IMR-90 (cell line): ENCODE measurements around the gene GCNT3. TPM values are rescaled to one million over a fixed set of nuclear protein-coding genes. Genes with fewer than 3 reads are reported as not detected.

Experiments used
- ATAC-seq: fragments of 200-7000 bp; cut with Tn5 transposase; 2 replicates; pipeline ENCODE4 v1.9.1; 2020; ENCODE audit warnings: low read depth, mild to moderate bottlenecking, moderate library complexity
- BruUV-seq: library from RNA; stranded (reverse); fragments of 400-500 nt; replicated peaks from 2 replicates; lab custom pipeline; 2021; lab: Mats Ljungman, UMichigan
- CTCF ChIA-PET: fragments of 300-600 bp; formaldehyde crosslinking; extraction: SDS; loops from one replicate; lab custom pipeline; 2021; ENCODE audit warnings: antibody characterized with exemption; lab: Yijun Ruan, JAX
- POLR2A ChIA-PET: fragments of 300-600 bp; sonication (Branson Sonifier 250); formaldehyde crosslinking; loops from one replicate; lab custom pipeline; 2022; ENCODE audit warnings: antibody characterized with exemption; ENCODE audit not compliant: unreplicated experiment; lab: Charles Lee
- DNase-seq: peaks from one replicate; pipeline ENCODE4 v3.0.0; 2013
- H2AFZ ChIP-seq: replicated peaks from 2 replicates; pipeline ENCODE3; 2013; ENCODE audit warnings: low read length, mild to moderate bottlenecking; ENCODE audit not compliant: poor library complexity
- H2AK5ac ChIP-seq: 2 replicates; pipeline ENCODE4 v1.6.1; 2013; ENCODE audit warnings: low read depth, low read length, inconsistent platforms
- H2AK9ac ChIP-seq: replicated peaks from 2 replicates; pipeline ENCODE3; 2013; ENCODE audit warnings: mild to moderate bottlenecking, low read depth, low read length, moderate library complexity; ENCODE audit not compliant: poor library complexity
- H2BK120ac ChIP-seq: 2 replicates; pipeline ENCODE4 v1.6.1; 2013; ENCODE audit warnings: low read depth, low read length, inconsistent platforms
- H2BK15ac ChIP-seq: 3 replicates; pipeline ENCODE4 v1.6.1; 2013; ENCODE audit warnings: low read depth, low read length, inconsistent platforms
- H2BK20ac ChIP-seq: 2 replicates; pipeline ENCODE4 v1.6.1; 2013; ENCODE audit warnings: low read depth, mild to moderate bottlenecking, inconsistent platforms, low read length, moderate library complexity
- H2BK5ac ChIP-seq: 2 replicates; pipeline ENCODE4 v1.6.1; 2013; ENCODE audit warnings: mild to moderate bottlenecking, low read depth, low read length, inconsistent platforms; ENCODE audit not compliant: poor library complexity, severe bottlenecking
- H3K14ac ChIP-seq: replicated peaks from 2 replicates; pipeline ENCODE4 v1.6.1; 2013; ENCODE audit warnings: low read depth, low read length, inconsistent platforms
- H3K18ac ChIP-seq: 2 replicates; pipeline ENCODE4 v1.6.1; 2013; ENCODE audit warnings: low read depth, low read length, control low read depth
- H3K23ac ChIP-seq: 2 replicates; pipeline ENCODE4 v1.6.1; 2013; ENCODE audit warnings: low read depth, low read length, inconsistent platforms
- H3K27ac ChIP-seq: 2 replicates; pipeline ENCODE4 v1.5.1; 2013; ENCODE audit warnings: mild to moderate bottlenecking, control low read depth, low read length; ENCODE audit not compliant: insufficient read depth
- H3K27me3 ChIP-seq: 2 replicates; pipeline ENCODE4 v1.6.1; 2013; ENCODE audit warnings: low read length; ENCODE audit not compliant: control insufficient read depth, insufficient read depth
- H3K36me3 ChIP-seq: 2 replicates; pipeline ENCODE4 v1.6.1; 2013; ENCODE audit warnings: low read length, mixed read lengths; ENCODE audit not compliant: control insufficient read depth, insufficient read depth
- H3K4ac ChIP-seq: 2 replicates; pipeline ENCODE4 v1.6.1; 2013; ENCODE audit warnings: low read depth, low read length, inconsistent platforms
- H3K4me1 ChIP-seq: 2 replicates; pipeline ENCODE4 v1.6.1; 2013; ENCODE audit warnings: low read length, mixed read lengths; ENCODE audit not compliant: control insufficient read depth, insufficient read depth
- H3K4me2 ChIP-seq: 2 replicates; pipeline ENCODE4 v1.6.1; 2013; ENCODE audit warnings: low read depth, mild to moderate bottlenecking, control low read depth, low read length, moderate library complexity
- H3K4me3 ChIP-seq: 2 replicates; pipeline ENCODE4 v1.5.1; 2013; ENCODE audit warnings: low read depth, mild to moderate bottlenecking, control low read depth, low read length, moderate library complexity; ENCODE audit not compliant: insufficient read depth
- H3K56ac ChIP-seq: 2 replicates; pipeline ENCODE4 v1.6.1; 2013; ENCODE audit warnings: low read length, inconsistent platforms; ENCODE audit not compliant: insufficient read depth; ENCODE audit errors: extremely low read depth
- H3K79me1 ChIP-seq, 2 experiments: 2 replicates each; pipeline ENCODE4 v1.6.1; 2013; ENCODE audit warnings: low read length in 2 of 2, inconsistent platforms in 1 of 2, low read depth in 1 of 2
- H3K9ac ChIP-seq: 2 replicates; pipeline ENCODE4 v1.6.1; 2013; ENCODE audit warnings: low read depth, low read length, control low read depth
- H3K9me1 ChIP-seq: 2 replicates; pipeline ENCODE4 v1.6.1; 2013; ENCODE audit warnings: low read length, inconsistent platforms; ENCODE audit not compliant: insufficient read depth
- H3K9me3 ChIP-seq: 2 replicates; pipeline ENCODE4 v1.6.1; 2013; ENCODE audit warnings: low read length; ENCODE audit not compliant: control insufficient read depth, insufficient read depth
- H4K20me1 ChIP-seq: 2 replicates; pipeline ENCODE4 v1.6.1; 2013; ENCODE audit warnings: low read length, inconsistent platforms; ENCODE audit not compliant: insufficient read depth
- H4K5ac ChIP-seq: 2 replicates; pipeline ENCODE4 v1.6.1; 2013; ENCODE audit warnings: mild to moderate bottlenecking, low read depth, low read length, control low read depth
- H4K8ac ChIP-seq, 2 experiments: 2 replicates each; pipeline ENCODE4 v1.6.1; 2013; ENCODE audit warnings: low read depth in 2 of 2, low read length in 2 of 2, control low read depth in 1 of 2, inconsistent platforms in 1 of 2
- H4K91ac ChIP-seq: 2 replicates; pipeline ENCODE4 v1.6.1; 2013; ENCODE audit warnings: low read depth, low read length, inconsistent platforms; ENCODE audit not compliant: insufficient read depth
- BHLHE40 ChIP-seq: fragments of 150-350 bp; IDR thresholded peaks from 2 replicates; pipeline ENCODE4 v1.6.1; 2016; ENCODE audit warnings: mild to moderate bottlenecking, low read depth, low read length
- CEBPB ChIP-seq: IDR thresholded peaks from 2 replicates; pipeline ENCODE4 v1.6.1; 2012; ENCODE audit warnings: low read depth, low read length, improper control_type of control experiment
- CHD1 ChIP-seq: IDR thresholded peaks from 2 replicates; pipeline ENCODE4 v1.6.1; 2012; ENCODE audit warnings: low read depth, low read length, improper control_type of control experiment
- FOS ChIP-seq: fragments of 150-350 bp; IDR thresholded peaks from 2 replicates; pipeline ENCODE4 v1.6.1; 2016; ENCODE audit warnings: low read depth, low read length
- MAFK ChIP-seq: IDR thresholded peaks from 2 replicates; pipeline ENCODE4 v1.6.1; 2012; ENCODE audit warnings: low read depth, low read length, improper control_type of control experiment
- MAZ ChIP-seq: IDR thresholded peaks from 2 replicates; pipeline ENCODE4 v1.6.1; 2012; ENCODE audit warnings: low read depth, mild to moderate bottlenecking, low read length, improper control_type of control experiment, moderate library complexity, borderline replicate concordance
- MXI1 ChIP-seq: IDR thresholded peaks from 2 replicates; pipeline ENCODE4 v1.6.1; 2012; ENCODE audit warnings: low read depth, mild to moderate bottlenecking, low read length, moderate library complexity, borderline replicate concordance
- POLR2A ChIP-seq: IDR thresholded peaks from 2 replicates; pipeline ENCODE4 v1.6.1; 2012; ENCODE audit warnings: mild to moderate bottlenecking, low read depth, low read length
- RAD21 ChIP-seq: IDR thresholded peaks from 2 replicates; pipeline ENCODE4 v1.6.1; 2012; ENCODE audit warnings: low read length, improper control_type of control experiment
- RCOR1 ChIP-seq: IDR thresholded peaks from 2 replicates; pipeline ENCODE4 v1.6.1; 2012; ENCODE audit warnings: mild to moderate bottlenecking, low read length, improper control_type of control experiment; ENCODE audit not compliant: insufficient replicate concordance
- SMC3 ChIP-seq: fragments of 150-350 bp; IDR thresholded peaks from 2 replicates; pipeline ENCODE4 v1.6.1; 2016; ENCODE audit warnings: low read depth, mild to moderate bottlenecking, antibody characterized with exemption, low read length, moderate library complexity
- WGBS, 2 experiments: methylation state at CpG; one replicate each; pipeline versions ENCODE4 v1.1.5 to v1.1.7; 2013; ENCODE audit warnings: missing lambda C conversion rate in 2 of 2; ENCODE audit not compliant: insufficient read length in 1 of 2; ENCODE audit errors: extremely low coverage in 2 of 2; 5-methylcytosine and 5-hydroxymethylcytosine counted together
- dilution Hi-C: fragments of 300-500 bp; cut with HindIII; formaldehyde crosslinking; loops from one replicate; pipeline ENCODE4 v1.14.3; 2018; ENCODE audit warnings: low sequenced_read_pairs; ENCODE audit not compliant: unreplicated experiment
- in situ Hi-C: fragments of 300-500 bp; cut with MboI; formaldehyde crosslinking; loops from 3 replicates; pipeline ENCODE4 v1.14.3; 2019; ENCODE audit warnings: low sequenced_read_pairs, inconsistent platforms, mixed read lengths
- intact Hi-C: fragments of 100-400 bp; cut with micrococcal nuclease; formaldehyde crosslinking; loops from 2 replicates; pipeline ENCODE4 v1.10.0; 2022
- polyA plus RNA-seq, 3 experiments: library from polyadenylated mRNA; depleted of rRNA; stranded (reverse); fragments of >200 nt; gene quantifications; 2 replicates each; pipeline ENCODE4 v1.2.3, GENCODE V29; 2012; ENCODE audit warnings: low replicate concordance in 1 of 3
- total RNA-seq: library from RNA; depleted of rRNA; stranded (reverse); fragments of >200 nt; gene quantifications from 2 replicates; pipeline ENCODE4 v1.2.3, GENCODE V29; 2012
- TF ChIP-seq, protein P1 (sequence below): conservative IDR thresholded peaks from 2 replicates; pipeline ENCODE4 v1.5.1; 2012; ENCODE audit warnings: mild to moderate bottlenecking, low read depth, low read length, improper control_type of control experiment
- TF ChIP-seq, protein P2 (sequence below): fragments of 150-350 bp; IDR thresholded peaks from 2 replicates; pipeline ENCODE4 v1.6.1; 2017; ENCODE audit warnings: mild to moderate bottlenecking, antibody characterized with exemption, low read length, low read depth
- TF ChIP-seq, protein P3 (sequence below): fragments of 150-350 bp; IDR thresholded peaks from 2 replicates; pipeline ENCODE4 v1.6.1; 2016; ENCODE audit warnings: low read depth, mild to moderate bottlenecking, low read length, moderate library complexity, borderline replicate concordance

GCNT3 gene
- total and polyA plus RNA-seq, 2 of the 4 experiments (the other 2 are of a cell fraction), result not detected

DNA sequence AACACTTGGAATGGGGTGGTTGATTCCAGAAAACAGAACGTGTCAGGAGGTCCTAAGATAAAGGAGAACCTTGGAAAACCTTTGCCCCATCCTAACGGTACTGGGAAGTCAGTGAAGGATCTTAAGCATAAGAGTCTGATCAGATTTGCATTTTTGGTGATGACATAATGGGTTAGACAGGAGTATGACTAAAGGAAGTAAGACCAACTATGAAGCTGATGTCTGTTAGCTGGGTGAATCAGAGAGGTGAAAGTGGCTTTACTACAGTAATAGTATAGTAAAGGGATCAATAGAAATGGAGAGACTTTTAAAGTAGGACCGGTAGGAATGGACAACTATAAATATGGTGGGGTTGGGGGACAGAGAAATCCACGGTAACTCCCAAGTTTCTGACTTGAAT lies 33.2 kb downstream of the GCNT3 start:
- no peak; the same call in 1 of the 2 replicates for ATAC-seq
- Histone ChIP-seq H3K27ac (no peak overlapping the region), H3K14ac (no peak overlapping the region), H4K5ac (no peak overlapping the region), H3K9me1 (peaks cover 3% of the 10 kb centered on the region; the same call in 1 of the 2 replicates), H3K4ac (no peak overlapping the region), H4K91ac (no peak overlapping the region), H3K4me3 (no peak overlapping the region), H3K4me2 (no peak overlapping the region), H2AFZ (no peak overlapping the region), H3K18ac (no peak overlapping the region), H3K36me3 (peaks cover 20% of the 10 kb centered on the region), H3K79me1 (peaks cover 6 to 26% of the 10 kb centered on the region in 2 experiments; a peak in 3 of 4 replicates), H2BK20ac (no peak overlapping the region), H3K56ac (no peak overlapping the region), H4K20me1 (peaks cover 3% of the 10 kb centered on the region; the same call in 1 of the 2 replicates), H3K4me1 (no peaks in the 10 kb centered on the region), H3K23ac (no peak overlapping the region), H3K9me3 (no peaks in the 10 kb centered on the region), H4K8ac (no peak overlapping the region), H3K9ac (no peak overlapping the region), H2AK5ac (no peak overlapping the region), H2AK9ac (no peak overlapping the region), H2BK15ac (no peak overlapping the region), H2BK120ac (no peak overlapping the region), H2BK5ac (no peak overlapping the region), H3K27me3 (no peaks in the 10 kb centered on the region)
- peak; percentile 52 for DNase-seq
- in situ Hi-C loops, result no loop called here
- TF ChIP-seq RCOR1 (no peak), MAFK (no peak), MXI1 (no peak), POLR2A (no peak), SMC3 (no peak), RAD21 (no peak), FOS (no peak), CHD1 (no peak), MAZ (no peak), CEBPB (no peak), BHLHE40 (no peak)
- TF ChIP-seq, protein P1, sequence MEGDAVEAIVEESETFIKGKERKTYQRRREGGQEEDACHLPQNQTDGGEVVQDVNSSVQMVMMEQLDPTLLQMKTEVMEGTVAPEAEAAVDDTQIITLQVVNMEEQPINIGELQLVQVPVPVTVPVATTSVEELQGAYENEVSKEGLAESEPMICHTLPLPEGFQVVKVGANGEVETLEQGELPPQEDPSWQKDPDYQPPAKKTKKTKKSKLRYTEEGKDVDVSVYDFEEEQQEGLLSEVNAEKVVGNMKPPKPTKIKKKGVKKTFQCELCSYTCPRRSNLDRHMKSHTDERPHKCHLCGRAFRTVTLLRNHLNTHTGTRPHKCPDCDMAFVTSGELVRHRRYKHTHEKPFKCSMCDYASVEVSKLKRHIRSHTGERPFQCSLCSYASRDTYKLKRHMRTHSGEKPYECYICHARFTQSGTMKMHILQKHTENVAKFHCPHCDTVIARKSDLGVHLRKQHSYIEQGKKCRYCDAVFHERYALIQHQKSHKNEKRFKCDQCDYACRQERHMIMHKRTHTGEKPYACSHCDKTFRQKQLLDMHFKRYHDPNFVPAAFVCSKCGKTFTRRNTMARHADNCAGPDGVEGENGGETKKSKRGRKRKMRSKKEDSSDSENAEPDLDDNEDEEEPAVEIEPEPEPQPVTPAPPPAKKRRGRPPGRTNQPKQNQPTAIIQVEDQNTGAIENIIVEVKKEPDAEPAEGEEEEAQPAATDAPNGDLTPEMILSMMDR, result no peak
- TF ChIP-seq, protein P2, sequence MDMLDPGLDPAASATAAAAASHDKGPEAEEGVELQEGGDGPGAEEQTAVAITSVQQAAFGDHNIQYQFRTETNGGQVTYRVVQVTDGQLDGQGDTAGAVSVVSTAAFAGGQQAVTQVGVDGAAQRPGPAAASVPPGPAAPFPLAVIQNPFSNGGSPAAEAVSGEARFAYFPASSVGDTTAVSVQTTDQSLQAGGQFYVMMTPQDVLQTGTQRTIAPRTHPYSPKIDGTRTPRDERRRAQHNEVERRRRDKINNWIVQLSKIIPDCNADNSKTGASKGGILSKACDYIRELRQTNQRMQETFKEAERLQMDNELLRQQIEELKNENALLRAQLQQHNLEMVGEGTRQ, result no peak
- TF ChIP-seq, protein P3, sequence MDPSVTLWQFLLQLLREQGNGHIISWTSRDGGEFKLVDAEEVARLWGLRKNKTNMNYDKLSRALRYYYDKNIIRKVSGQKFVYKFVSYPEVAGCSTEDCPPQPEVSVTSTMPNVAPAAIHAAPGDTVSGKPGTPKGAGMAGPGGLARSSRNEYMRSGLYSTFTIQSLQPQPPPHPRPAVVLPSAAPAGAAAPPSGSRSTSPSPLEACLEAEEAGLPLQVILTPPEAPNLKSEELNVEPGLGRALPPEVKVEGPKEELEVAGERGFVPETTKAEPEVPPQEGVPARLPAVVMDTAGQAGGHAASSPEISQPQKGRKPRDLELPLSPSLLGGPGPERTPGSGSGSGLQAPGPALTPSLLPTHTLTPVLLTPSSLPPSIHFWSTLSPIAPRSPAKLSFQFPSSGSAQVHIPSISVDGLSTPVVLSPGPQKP, result no peak
- intact Hi-C loops, result loop anchor here (5.0 kb wide), 1 partner anchor 112 kb away; no protein-coding TSS in a partner anchor
- WGBS, 2 experiments, result 100% methylated on average over 2 of the region's 4 CpGs; no CpG with 5 or more reads in 1 of the 2 experiments
- dilution Hi-C loops, result no loop called here
- ChIA-PET POLR2A (no interaction called here), CTCF (interaction anchor here (0.8 kb wide), 1 partner anchor 12 kb away, joined by 4 read pairs; no protein-coding TSS in a partner anchor)
- no TSS peak for BruUV-seq
